Measurements from ENCODE around the gene NRGN.

Gene NRGN

GRCh38 chr11:124724979-124725718 lies 14.6 kb upstream of the NRGN start:
- in situ Hi-C loops (cut with HindIII; ENCODE audit: low sequenced_read_pairs), result no loop called here
- no peak overlapping the region for H3K4me3 ChIP-seq (ENCODE audit: low read depth, low read length)
- no peak for TF ChIP-seq CTCF (IDR thresholded peaks at IDR 0.05; ENCODE audit: low read depth, low read length, missing control alignments)
- no peak for DNase-seq (ENCODE audit: low read depth)

- no peak for TF ChIP-seq CTCF (IDR thresholded peaks at IDR 0.05; ENCODE audit: low read depth, low read length, missing control alignments)
- no peak overlapping the region for H3K4me3 ChIP-seq (ENCODE audit: low read depth, low read length)
- in situ Hi-C loops (cut with HindIII; ENCODE audit: low sequenced_read_pairs), result no loop called here
- DNase-seq (ENCODE audit: low read depth), result no peak
Measured at GRCh38 chr11:124725719-124726105, 14.0 kb upstream of the NRGN start.

- no peak overlapping the region for H3K4me3 ChIP-seq (ENCODE audit: low read depth, low read length)
- TF ChIP-seq CTCF (IDR thresholded peaks at IDR 0.05; ENCODE audit: low read depth, low read length, missing control alignments), result no peak
- no peak for DNase-seq (ENCODE audit: low read depth)
- in situ Hi-C loops (cut with HindIII; ENCODE audit: low sequenced_read_pairs), result no loop called here
Measured at GRCh38 chr11:124727474-124727873, 12.3 kb upstream of the NRGN start.

- TF ChIP-seq CTCF (IDR thresholded peaks at IDR 0.05; ENCODE audit: low read depth, low read length, missing control alignments), result no peak
- in situ Hi-C loops (cut with HindIII; ENCODE audit: low sequenced_read_pairs), result no loop called here
- DNase-seq (ENCODE audit: low read depth), result no peak
- no peak overlapping the region for H3K4me3 ChIP-seq (ENCODE audit: low read depth, low read length)
Measured at GRCh38 chr11:124728134-124728533, 11.6 kb upstream of the NRGN start.

GRCh38 chr11:124729571-124729970 lies 10.2 kb upstream of the NRGN start:
- no peak for TF ChIP-seq CTCF (IDR thresholded peaks at IDR 0.05; ENCODE audit: low read depth, low read length, missing control alignments)
- in situ Hi-C loops (cut with HindIII; ENCODE audit: low sequenced_read_pairs), result no loop called here
- no peak overlapping the region for H3K4me3 ChIP-seq (ENCODE audit: low read depth, low read length)
- no peak for DNase-seq (ENCODE audit: low read depth)

GRCh38 chr11:124732230-124732629 lies 7.5 kb upstream of the NRGN start:
- in situ Hi-C loops (cut with HindIII; ENCODE audit: low sequenced_read_pairs), result no loop called here
- H3K4me3 ChIP-seq (ENCODE audit: low read depth, low read length), result no peak overlapping the region
- TF ChIP-seq CTCF (IDR thresholded peaks at IDR 0.05; ENCODE audit: low read depth, low read length, missing control alignments), result no peak
- DNase-seq (ENCODE audit: low read depth), result no peak
